Stimulated activated CD4-positive, alpha-beta T cell treated with anti-CD3 and anti-CD28 coated beads, Interleukin-15, amount 100 ng/mL, for 24 hours (primary cell): ENCODE data around the gene NNMT.

Experiments used
- DNase-seq: peaks from one replicate; pipeline ENCODE4 v3.0.0-alpha.2; 2020

Gene NNMT

GRCh38 chr11:114353443-114353842, 57.2 kb downstream of the NNMT start:
- DNase-seq, result no peak

GRCh38 chr11:114354076-114354475, 57.9 kb downstream of the NNMT start:
- DNase-seq, result no peak

DNA sequence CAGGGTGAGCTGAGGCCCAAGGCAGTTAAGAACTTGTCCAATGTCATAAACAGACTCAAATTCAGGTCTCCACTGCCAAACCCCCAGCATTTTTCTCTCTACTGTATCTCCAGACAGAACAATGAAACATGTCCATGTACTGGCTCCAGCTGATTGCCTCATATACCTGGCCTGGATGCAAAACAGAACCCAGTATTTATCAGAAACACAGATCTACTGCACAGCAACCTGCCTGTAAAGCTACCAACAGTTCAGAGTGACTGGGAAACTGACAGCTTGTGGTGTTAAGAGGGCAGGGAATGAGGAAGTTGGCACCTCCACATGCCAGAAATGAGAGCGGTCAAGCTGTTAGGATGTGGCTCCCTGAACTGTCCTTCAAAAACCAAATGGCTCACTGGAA, 62.5 kb downstream of the NNMT start:
- no peak for DNase-seq

- DNase-seq, result no peak
These were observed 63.1 kb downstream of the NNMT start for GRCh38 chr11:114359342-114359741.

GRCh38 chr11:114362326-114362725, 66.1 kb downstream of the NNMT start:
- no peak for DNase-seq

GRCh38 chr11:114362958-114363357, 66.8 kb downstream of the NNMT start:
- DNase-seq, result no peak
